GM12878 (cell line): ENCODE measurements around the gene ITCH.

Experiments used
- CTCF ChIP-seq, 3 experiments: IDR thresholded peaks in 2 of 3; conservative IDR thresholded peaks in 1 of 3; 2 replicates each; pipeline ENCODE4 v1.5.1; 2011; ENCODE audit warnings: low read depth in 3 of 3, low read length in 3 of 3, mild to moderate bottlenecking in 3 of 3, control low read depth in 2 of 3, moderate library complexity in 2 of 3, inconsistent platforms in 1 of 3, mixed read lengths in 1 of 3; ENCODE audit not compliant: control insufficient read depth in 2 of 3, insufficient read depth in 1 of 3; ENCODE audit errors: extremely low read depth in 1 of 3
- POLR2A ChIP-seq: IDR thresholded peaks from 2 replicates; pipeline ENCODE4 v1.6.1; 2011; ENCODE audit warnings: low read depth, mild to moderate bottlenecking, low read length
- SIX5 ChIP-seq: IDR thresholded peaks from 2 replicates; pipeline ENCODE4 v1.6.1; 2011; ENCODE audit warnings: mild to moderate bottlenecking, low read depth, low read length, moderate library complexity; ENCODE audit not compliant: severe bottlenecking
- TAF1 ChIP-seq: IDR thresholded peaks from 2 replicates; pipeline ENCODE4 v1.6.1; 2011; ENCODE audit warnings: mild to moderate bottlenecking, low read depth, low read length, borderline replicate concordance
- YY1 ChIP-seq: IDR thresholded peaks from 2 replicates; pipeline ENCODE4 v1.6.1; 2011; ENCODE audit warnings: low read depth, mild to moderate bottlenecking, low read length
- TF ChIP-seq, protein P1 (sequence below): fragments of 150-350 bp; IDR thresholded peaks from 2 replicates; pipeline ENCODE4 v1.6.1; 2014; ENCODE audit warnings: mild to moderate bottlenecking, low read depth, low read length

DNA sequence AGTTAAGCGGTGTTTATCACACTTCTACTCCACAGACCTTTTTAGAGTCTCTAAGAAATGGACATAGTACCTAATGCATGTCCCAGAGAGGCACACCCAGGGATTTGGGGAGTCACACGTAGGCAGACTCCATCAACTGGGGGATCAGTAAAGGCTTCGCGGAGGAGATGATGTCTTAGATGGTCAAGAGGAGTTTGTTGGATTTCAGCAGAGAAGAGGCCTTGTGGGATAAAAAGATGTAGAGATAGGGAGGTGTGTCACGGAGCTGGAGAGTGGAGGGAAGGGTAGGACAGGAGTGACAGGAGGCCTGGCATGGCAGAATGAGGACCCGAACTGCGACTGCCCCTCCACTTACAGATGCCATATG is 162.3 kb downstream of the ITCH start:
- TF ChIP-seq TAF1 (no peak), CTCF (IDR thresholded peaks at IDR 0.05 in 2 of 3, conservative IDR thresholded peaks at IDR 0.05 in 1 of 3; ENCODE audit: control insufficient read depth in 2 of 3, extremely low read depth in 1 of 3, insufficient read depth in 1 of 3, low read depth in 3 of 3, low read length in 3 of 3) (no peak), POLR2A (no peak), SIX5 (no peak), YY1 (no peak)
- TF ChIP-seq, protein P1, sequence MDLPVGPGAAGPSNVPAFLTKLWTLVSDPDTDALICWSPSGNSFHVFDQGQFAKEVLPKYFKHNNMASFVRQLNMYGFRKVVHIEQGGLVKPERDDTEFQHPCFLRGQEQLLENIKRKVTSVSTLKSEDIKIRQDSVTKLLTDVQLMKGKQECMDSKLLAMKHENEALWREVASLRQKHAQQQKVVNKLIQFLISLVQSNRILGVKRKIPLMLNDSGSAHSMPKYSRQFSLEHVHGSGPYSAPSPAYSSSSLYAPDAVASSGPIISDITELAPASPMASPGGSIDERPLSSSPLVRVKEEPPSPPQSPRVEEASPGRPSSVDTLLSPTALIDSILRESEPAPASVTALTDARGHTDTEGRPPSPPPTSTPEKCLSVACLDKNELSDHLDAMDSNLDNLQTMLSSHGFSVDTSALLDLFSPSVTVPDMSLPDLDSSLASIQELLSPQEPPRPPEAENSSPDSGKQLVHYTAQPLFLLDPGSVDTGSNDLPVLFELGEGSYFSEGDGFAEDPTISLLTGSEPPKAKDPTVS: no peak
